Spleen (tissue), 11 donors: ENCODE measurements around the gene CEBPG. TPM values are rescaled to one million over a fixed set of nuclear protein-coding genes. Genes with fewer than 3 reads are reported as not detected.

ENCODE experiments used
- DNase-seq: peaks from one replicate; pipeline ENCODE4 v3.0.0-alpha.2; 2020
- H3K27ac ChIP-seq, 8 donors: fragments of 200-600 bp; sonication (generic) in 7 of 8; 1 replicate in 4 of 8; 2 replicates in 4 of 8; pipeline versions ENCODE4 v1.5.0 to v1.8.0; 2016 to 2021; ENCODE audit warnings: inconsistent platforms in 4 of 8, mild to moderate bottlenecking in 4 of 8, moderate library complexity in 1 of 8
- H3K27me3 ChIP-seq, 7 donors: fragments of 200-600 bp; sonication (generic) in 6 of 7; replicated peaks in 1 of 7; 1 replicate in 4 of 7; 2 replicates in 3 of 7; pipeline versions ENCODE4 v1.5.0 to v1.8.0; 2016 to 2021; ENCODE audit warnings: inconsistent platforms in 3 of 7, mild to moderate bottlenecking in 1 of 7
- H3K36me3 ChIP-seq, 6 donors: fragments of 200-600 bp; sonication (generic) in 5 of 6; 1 replicate in 4 of 6; 2 replicates in 2 of 6; pipeline versions ENCODE4 v1.5.0 to v1.8.0; 2016 to 2021; ENCODE audit warnings: inconsistent platforms in 2 of 6
- H3K4me1 ChIP-seq, 6 donors: fragments of 200-600 bp; sonication (generic) in 5 of 6; 1 replicate in 3 of 6; 2 replicates in 3 of 6; pipeline versions ENCODE4 v1.5.0 to v1.8.0; 2016 to 2021; ENCODE audit warnings: inconsistent platforms in 3 of 6
- H3K4me3 ChIP-seq, 8 donors: fragments of 200-600 bp; sonication (generic) in 7 of 8; 1 replicate in 4 of 8; 2 replicates in 4 of 8; pipeline versions ENCODE4 v1.5.0 to v1.8.0; 2016 to 2021; ENCODE audit warnings: inconsistent platforms in 4 of 8, mild to moderate bottlenecking in 4 of 8, moderate library complexity in 2 of 8
- H3K9me3 ChIP-seq, 8 donors: fragments of 200-600 bp; sonication (generic) in 7 of 8; 1 replicate in 4 of 8; 2 replicates in 4 of 8; pipeline versions ENCODE4 v1.5.0 to v1.8.0; 2016 to 2021; ENCODE audit warnings: inconsistent platforms in 4 of 8
- POLR2A ChIP-seq, 3 donors: fragments of 450-650 bp; IDR thresholded peaks; one replicate each; pipeline ENCODE4 v1.5.1; 2017; ENCODE audit warnings: antibody characterized with exemption in 3 of 3, mild to moderate bottlenecking in 1 of 3
- POLR2AphosphoS5 ChIP-seq, 3 donors: sonication (generic); formaldehyde crosslinking; IDR thresholded peaks; one replicate each; pipeline ENCODE4 v1.5.1; 2017; ENCODE audit warnings: antibody characterized with exemption in 3 of 3
- WGBS, 5 donors: extraction: QIAGEN DNeasy Blood & Tissue Kit in 3 of 5; methylation state at CpG; one replicate each; pipeline versions ENCODE4 v1.1.5 to v1.1.7; 2013 to 2018; 5-methylcytosine and 5-hydroxymethylcytosine counted together
- intact Hi-C: fragments of 100-400 bp; cut with DNase I; formaldehyde crosslinking; loops from one replicate; pipeline ENCODE4 v1.15.0; 2023; ENCODE audit warnings: low total_unique reads
- polyA plus RNA-seq, 3 donors: library from polyadenylated mRNA; stranded (reverse); fragments of 200-250 nt; gene quantifications; one replicate each; pipeline ENCODE4 v1.2.1, GENCODE V29; 2013
- total RNA-seq, 7 donors: library from RNA; depleted of rRNA in 3 of 7; stranded (reverse); fragments of >200 nt in 3 of 7; fragmentation: NEBNext Ultra II Directional in 4 of 7; extraction: Animal tissue kit (Norgen Biotek cat#: 25700) in 4 of 7; gene quantifications; one replicate each; pipeline versions ENCODE4 v1.1.0 to v1.2.1, GENCODE V29; 2016 to 2021
- TF ChIP-seq, protein P1 (sequence below), 11 experiments: fragments of 200-600 bp in 7 of 11; fragments of 450-650 bp in 4 of 11; sonication (generic) in 4 of 11; IDR thresholded peaks in 8 of 11; conservative IDR thresholded peaks in 3 of 11; 1 replicate in 7 of 11; 2 replicates in 4 of 11; pipeline versions ENCODE4 v1.4.0 to v1.8.0; 2016 to 2021; ENCODE audit warnings: antibody characterized with exemption in 11 of 11, inconsistent platforms in 4 of 11, mild to moderate bottlenecking in 1 of 11
- donor health status: healthy with polysubstance abuse.
- donor health status: DM: no; HTN: no; CAD: no; lungs with moderate emphysema.
- donor health status: DM: no; HTN: no; CAD: no.
- donor health status: Bipolar disorder and iron deficiency.
- donor health status: healthy.
- donor health status: DM: no; HTN: no; CAD: no.
- donor health status: DM: yes; HTN: yes; CAD: no.

Gene CEBPG
- total and polyA plus RNA-seq, 10 donors = 9.3 to 21.1 (median 16.0) TPM

DNA sequence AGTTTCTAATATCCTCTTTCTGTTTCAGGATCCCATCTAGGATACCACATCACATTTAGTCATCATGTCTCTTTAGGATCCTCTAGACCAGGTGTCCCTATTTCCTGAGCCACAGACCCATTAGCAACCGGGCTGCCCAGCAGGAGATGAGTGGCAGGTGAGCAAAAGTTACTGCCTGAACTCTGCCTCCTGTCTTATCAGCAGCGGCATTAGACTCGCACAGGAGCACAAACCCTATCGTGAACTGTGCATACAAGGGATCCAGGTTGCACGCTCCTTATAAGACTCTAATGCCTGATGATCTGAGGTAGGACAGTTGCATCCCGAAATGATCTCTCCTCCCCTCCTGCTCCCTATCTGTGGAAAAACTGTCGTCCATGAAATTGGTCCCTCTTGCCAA lies 7.8 kb upstream of the CEBPG start:
- Histone ChIP-seq H3K36me3 (no peaks in the 10 kb centered on the region), H3K27ac (no peak overlapping the region), H3K27me3 (no peaks in the 10 kb centered on the region), H3K4me1 (no peaks in the 10 kb centered on the region), H3K9me3 (no peaks in the 10 kb centered on the region), H3K4me3 (no peak overlapping the region)
- TF ChIP-seq, protein P1, sequence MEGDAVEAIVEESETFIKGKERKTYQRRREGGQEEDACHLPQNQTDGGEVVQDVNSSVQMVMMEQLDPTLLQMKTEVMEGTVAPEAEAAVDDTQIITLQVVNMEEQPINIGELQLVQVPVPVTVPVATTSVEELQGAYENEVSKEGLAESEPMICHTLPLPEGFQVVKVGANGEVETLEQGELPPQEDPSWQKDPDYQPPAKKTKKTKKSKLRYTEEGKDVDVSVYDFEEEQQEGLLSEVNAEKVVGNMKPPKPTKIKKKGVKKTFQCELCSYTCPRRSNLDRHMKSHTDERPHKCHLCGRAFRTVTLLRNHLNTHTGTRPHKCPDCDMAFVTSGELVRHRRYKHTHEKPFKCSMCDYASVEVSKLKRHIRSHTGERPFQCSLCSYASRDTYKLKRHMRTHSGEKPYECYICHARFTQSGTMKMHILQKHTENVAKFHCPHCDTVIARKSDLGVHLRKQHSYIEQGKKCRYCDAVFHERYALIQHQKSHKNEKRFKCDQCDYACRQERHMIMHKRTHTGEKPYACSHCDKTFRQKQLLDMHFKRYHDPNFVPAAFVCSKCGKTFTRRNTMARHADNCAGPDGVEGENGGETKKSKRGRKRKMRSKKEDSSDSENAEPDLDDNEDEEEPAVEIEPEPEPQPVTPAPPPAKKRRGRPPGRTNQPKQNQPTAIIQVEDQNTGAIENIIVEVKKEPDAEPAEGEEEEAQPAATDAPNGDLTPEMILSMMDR (IDR thresholded peaks at IDR 0.05 in 8 of 11, conservative IDR thresholded peaks at IDR 0.05 in 3 of 11) = no peak
- TF ChIP-seq POLR2A (IDR thresholded peaks at IDR 0.05) (no peak), POLR2AphosphoS5 (IDR thresholded peaks at IDR 0.05) (no peak)
- WGBS, 5 donors = 75 to 85% (median 84%) methylated on average over 7 of the region's 7 CpGs
- intact Hi-C loops = no loop called here
- no peak for DNase-seq

DNA sequence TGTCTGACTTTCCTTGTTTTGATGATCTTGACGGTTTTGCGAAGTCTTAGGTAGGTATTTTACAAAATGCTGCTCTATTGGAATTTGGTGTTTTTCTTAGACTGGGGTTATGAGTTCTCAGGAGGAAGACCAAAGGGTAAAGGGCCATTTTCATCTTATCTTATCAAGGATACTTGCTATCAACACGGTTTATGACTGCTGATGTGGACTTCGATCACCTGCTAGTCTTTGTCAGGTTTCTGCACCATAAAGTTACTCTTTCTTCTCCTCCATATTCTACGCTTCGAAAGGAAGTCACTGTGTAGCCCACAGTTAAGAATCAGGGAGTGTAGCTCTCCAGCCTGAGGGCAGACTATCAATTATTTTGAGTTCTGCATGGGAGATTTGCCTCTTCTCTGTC lies 7.4 kb upstream of the CEBPG start:
- Histone ChIP-seq H3K9me3 (no peaks in the 10 kb centered on the region), H3K36me3 (no peaks in the 10 kb centered on the region), H3K27me3 (no peaks in the 10 kb centered on the region), H3K4me3 (no peak overlapping the region), H3K27ac (no peak overlapping the region), H3K4me1 (no peaks in the 10 kb centered on the region)
- WGBS, 5 donors = 70 to 92% (median 77%) methylated on average over 6 of the region's 6 CpGs
- intact Hi-C loops = no loop called here
- TF ChIP-seq POLR2AphosphoS5 (IDR thresholded peaks at IDR 0.05) (no peak), POLR2A (IDR thresholded peaks at IDR 0.05) (no peak)
- TF ChIP-seq, protein P1 (IDR thresholded peaks at IDR 0.05 in 8 of 11, conservative IDR thresholded peaks at IDR 0.05 in 3 of 11) = no peak
- DNase-seq = no peak

DNA sequence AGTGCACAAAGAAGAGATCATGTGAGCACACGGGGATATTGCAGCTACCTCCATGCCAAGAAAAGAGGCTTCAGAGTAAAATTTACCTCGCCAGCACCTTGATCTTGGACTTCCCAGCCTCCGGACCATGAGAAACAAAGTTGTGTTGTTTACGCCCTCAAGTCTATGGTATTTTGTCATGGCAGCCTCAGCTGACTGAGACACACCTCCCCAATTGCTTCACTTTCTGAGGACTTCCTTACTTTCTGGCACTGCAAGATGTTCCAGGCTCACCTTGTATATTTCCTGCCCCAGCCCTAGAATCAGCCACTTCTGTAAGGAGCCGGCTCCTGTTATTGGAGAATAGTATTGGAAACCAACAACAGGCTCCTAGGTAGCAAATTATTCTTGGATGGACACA lies 6.6 kb upstream of the CEBPG start:
- no peak for DNase-seq
- intact Hi-C loops = no loop called here
- WGBS, 5 donors = 64 to 91% (median 85%) methylated on average over 5 of the region's 5 CpGs
- Histone ChIP-seq H3K27me3 (no peaks in the 10 kb centered on the region), H3K27ac (no peak overlapping the region), H3K9me3 (no peaks in the 10 kb centered on the region), H3K4me1 (peaks cover 0 to 4% (median under 1%) of the 10 kb centered on the region in 6 donors), H3K4me3 (no peak overlapping the region), H3K36me3 (no peaks in the 10 kb centered on the region)
- TF ChIP-seq POLR2A (IDR thresholded peaks at IDR 0.05) (no peak), POLR2AphosphoS5 (IDR thresholded peaks at IDR 0.05) (no peak)
- TF ChIP-seq, protein P1 (IDR thresholded peaks at IDR 0.05 in 8 of 11, conservative IDR thresholded peaks at IDR 0.05 in 3 of 11) = no peak

DNA sequence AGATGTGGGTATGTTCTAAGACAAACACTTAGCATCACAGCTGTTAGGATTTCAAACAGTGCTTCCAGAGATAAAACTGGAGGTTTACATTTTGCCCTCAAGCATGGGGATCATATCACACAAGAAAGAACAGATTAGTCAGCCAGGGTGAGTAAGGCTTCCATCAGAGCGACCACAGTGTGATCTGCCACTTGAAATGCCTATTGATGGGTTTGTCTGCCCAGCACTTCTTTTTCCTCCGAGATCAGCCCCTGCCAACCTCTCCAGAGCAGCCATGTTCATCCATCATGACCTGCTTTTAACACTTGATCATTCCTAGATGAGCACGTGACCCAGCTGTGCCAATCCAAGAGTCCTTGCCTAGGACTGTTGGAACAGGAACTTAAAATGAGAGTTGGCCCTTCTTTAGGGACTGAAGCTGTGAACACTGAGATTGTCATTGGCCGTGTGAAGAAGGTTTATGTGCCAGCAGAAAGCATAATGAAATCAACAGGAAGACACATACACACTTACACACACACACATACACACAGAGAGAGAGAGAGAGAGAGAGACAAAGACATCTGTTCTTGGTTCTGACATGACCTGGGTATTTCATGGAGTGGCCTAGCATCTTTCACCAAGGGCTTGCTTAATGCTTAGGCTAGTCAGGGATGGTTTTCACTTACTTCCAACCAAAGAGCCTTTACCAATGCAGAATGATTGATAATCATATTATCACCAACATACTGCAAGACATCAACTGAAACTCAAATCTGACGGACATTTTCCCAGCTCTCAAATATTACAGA lies 5.2 kb upstream of the CEBPG start:
- DNase-seq = no peak
- Histone ChIP-seq H3K4me3 (no peak overlapping the region), H3K36me3 (no peaks in the 10 kb centered on the region), H3K4me1 (peaks cover 0 to 13% (median 3%) of the 10 kb centered on the region in 6 donors), H3K27ac (no peak overlapping the region), H3K9me3 (no peaks in the 10 kb centered on the region), H3K27me3 (no peaks in the 10 kb centered on the region)
- whole genome bisulfite sequencing, 5 donors = 58 to 79% (median 74%) methylated on average over 5 of the region's 5 CpGs
- TF ChIP-seq, protein P1 (IDR thresholded peaks at IDR 0.05 in 8 of 11, conservative IDR thresholded peaks at IDR 0.05 in 3 of 11) = no peak
- TF ChIP-seq POLR2AphosphoS5 (IDR thresholded peaks at IDR 0.05) (no peak), POLR2A (IDR thresholded peaks at IDR 0.05) (no peak)
- intact Hi-C loops = no loop called here
